Skeletal muscle satellite cell (primary cell): ENCODE data around the gene NDST3.

ENCODE experiments used
- H3K27me3 ChIP-seq: 2 replicates; pipeline ENCODE4 v1.7.0; 2013; ENCODE audit warnings: low read length; ENCODE audit not compliant: control insufficient read depth, insufficient read depth
- H3K36me3 ChIP-seq: 2 replicates; pipeline ENCODE4 v1.7.0; 2013; ENCODE audit warnings: mild to moderate bottlenecking, control low read depth, low read length; ENCODE audit not compliant: insufficient read depth
- H3K4me1 ChIP-seq: 2 replicates; pipeline ENCODE4 v1.7.0; 2013; ENCODE audit warnings: low read length; ENCODE audit not compliant: control insufficient read depth, insufficient read depth
- H3K4me2 ChIP-seq: 2 replicates; pipeline ENCODE4 v1.7.0; 2013; ENCODE audit warnings: mild to moderate bottlenecking, low read length
- H3K4me3 ChIP-seq: 2 replicates; pipeline ENCODE4 v1.7.0; 2013; ENCODE audit warnings: low read length
- H3K9ac ChIP-seq: 2 replicates; pipeline ENCODE4 v1.7.0; 2013; ENCODE audit warnings: mild to moderate bottlenecking, low read depth, low read length, moderate library complexity
- H3K9me3 ChIP-seq: replicated peaks from 2 replicates; pipeline ENCODE4 v1.7.0; 2013; ENCODE audit warnings: mild to moderate bottlenecking, control low read depth, low read length

NDST3 gene

GRCh38 chr4:118081434-118081833 lies 47.1 kb downstream of the NDST3 start:
- Histone ChIP-seq H3K9me3 (no peaks in the 10 kb centered on the region), H3K4me2 (no peak overlapping the region), H3K4me1 (no peaks in the 10 kb centered on the region), H3K4me3 (no peak overlapping the region), H3K36me3 (no peaks in the 10 kb centered on the region), H3K27me3 (no peaks in the 10 kb centered on the region), H3K9ac (no peak overlapping the region)

DNA sequence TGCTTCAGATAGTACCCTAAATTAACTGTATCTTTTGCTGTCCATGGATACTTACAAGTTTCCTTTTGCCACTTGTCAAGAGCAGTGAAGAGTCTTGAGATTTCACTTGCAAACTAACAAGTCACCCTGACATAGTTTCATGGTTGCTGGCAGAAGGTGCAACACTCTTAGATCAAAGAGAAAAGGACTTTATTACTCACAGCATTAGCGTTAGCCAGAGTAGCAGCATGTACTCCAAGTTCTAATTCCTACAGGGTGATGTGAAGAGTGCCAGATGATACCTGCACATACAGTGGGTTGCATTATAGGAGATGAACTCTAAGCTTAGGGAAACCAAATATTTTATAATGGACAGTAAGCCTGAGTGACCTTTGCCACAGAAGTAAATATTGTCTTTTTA lies 47.9 kb downstream of the NDST3 start:
- H3K4me3 ChIP-seq = no peak overlapping the region
- no peaks in the 10 kb centered on the region for H3K27me3 ChIP-seq
- no peak overlapping the region for H3K4me2 ChIP-seq
- no peaks in the 10 kb centered on the region for H3K4me1 ChIP-seq
- H3K36me3 ChIP-seq = no peaks in the 10 kb centered on the region
- no peak overlapping the region for H3K9ac ChIP-seq
- H3K9me3 ChIP-seq = no peaks in the 10 kb centered on the region

DNA sequence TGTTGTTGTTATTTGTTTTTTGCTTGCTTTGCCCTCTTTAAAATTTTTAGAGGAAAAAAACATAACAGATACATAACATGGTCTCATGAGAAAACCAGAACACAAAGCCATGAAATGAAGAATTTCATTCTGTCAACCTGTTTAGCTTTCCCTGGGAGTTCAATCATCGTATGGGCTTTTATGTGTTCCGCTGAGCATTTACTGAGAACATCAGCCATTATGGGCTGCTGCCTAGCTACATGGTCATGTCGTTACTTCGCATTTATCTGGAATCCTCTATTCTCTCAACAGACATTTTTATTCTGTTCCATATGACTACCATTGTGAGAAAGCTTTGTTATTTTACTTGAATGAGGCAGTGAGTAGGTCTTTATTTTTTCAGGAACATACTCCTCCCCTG lies 51.4 kb downstream of the NDST3 start:
- no peaks in the 10 kb centered on the region for H3K4me1 ChIP-seq
- no peaks in the 10 kb centered on the region for H3K9me3 ChIP-seq

DNA sequence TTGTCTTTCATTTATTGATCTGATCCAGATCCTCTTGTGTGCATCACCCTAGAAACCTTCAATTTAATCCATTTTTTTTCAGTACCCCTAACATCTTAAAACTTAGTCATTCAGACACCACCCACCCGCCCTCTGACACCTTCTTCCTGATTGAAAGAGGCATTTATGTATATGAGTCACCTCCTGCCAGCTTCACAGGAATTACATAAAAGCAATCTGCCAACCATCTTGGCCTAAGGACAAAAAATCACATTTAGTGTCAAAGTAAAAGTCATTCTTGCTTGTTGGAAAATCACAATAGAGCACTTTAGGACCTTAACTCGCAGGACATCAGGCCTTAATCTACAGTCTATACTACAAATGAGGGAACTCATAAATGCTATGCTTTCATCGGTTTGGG lies 52.1 kb downstream of the NDST3 start:
- Histone ChIP-seq H3K36me3 (no peaks in the 10 kb centered on the region), H3K9me3 (no peaks in the 10 kb centered on the region), H3K4me2 (no peak overlapping the region), H3K4me3 (no peak overlapping the region), H3K9ac (no peak overlapping the region), H3K27me3 (no peaks in the 10 kb centered on the region), H3K4me1 (no peaks in the 10 kb centered on the region)

More for the DNA sequence above, 51.4 kb downstream of the NDST3 start:
- no peak overlapping the region for H3K4me2 ChIP-seq
- H3K4me3 ChIP-seq = no peak overlapping the region
- H3K9ac ChIP-seq = no peak overlapping the region
- no peaks in the 10 kb centered on the region for H3K27me3 ChIP-seq
- H3K36me3 ChIP-seq = no peaks in the 10 kb centered on the region

DNA sequence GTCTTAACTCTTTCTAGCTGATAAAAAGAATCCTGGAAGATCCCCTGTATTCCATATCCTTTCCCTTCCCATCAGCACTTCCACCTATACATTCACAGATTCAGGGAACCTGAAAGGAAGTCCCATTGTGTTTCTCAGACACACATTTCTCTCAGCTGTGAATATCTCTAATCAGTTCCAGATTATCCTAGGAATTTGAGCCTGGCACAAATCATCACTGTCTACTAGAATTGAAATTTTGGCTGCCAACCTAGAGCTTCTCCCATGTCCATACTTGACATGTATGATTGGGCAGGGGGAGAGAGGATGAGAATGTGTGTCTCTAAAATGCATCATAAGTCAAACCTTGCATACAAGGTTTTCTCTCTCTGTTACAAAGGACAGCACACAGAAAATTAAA lies 53.1 kb downstream of the NDST3 start:
- Histone ChIP-seq H3K9me3 (no peaks in the 10 kb centered on the region), H3K36me3 (no peaks in the 10 kb centered on the region), H3K9ac (no peak overlapping the region), H3K4me1 (no peaks in the 10 kb centered on the region), H3K27me3 (no peaks in the 10 kb centered on the region), H3K4me2 (no peak overlapping the region), H3K4me3 (no peak overlapping the region)

- H3K27me3 ChIP-seq = no peaks in the 10 kb centered on the region
- no peaks in the 10 kb centered on the region for H3K4me1 ChIP-seq
- no peak overlapping the region for H3K4me3 ChIP-seq
- H3K36me3 ChIP-seq = no peaks in the 10 kb centered on the region
- H3K9me3 ChIP-seq = no peaks in the 10 kb centered on the region
- H3K9ac ChIP-seq = no peak overlapping the region
- no peak overlapping the region for H3K4me2 ChIP-seq
Measured at GRCh38 chr4:118099106-118099505, 64.8 kb downstream of the NDST3 start.

DNA sequence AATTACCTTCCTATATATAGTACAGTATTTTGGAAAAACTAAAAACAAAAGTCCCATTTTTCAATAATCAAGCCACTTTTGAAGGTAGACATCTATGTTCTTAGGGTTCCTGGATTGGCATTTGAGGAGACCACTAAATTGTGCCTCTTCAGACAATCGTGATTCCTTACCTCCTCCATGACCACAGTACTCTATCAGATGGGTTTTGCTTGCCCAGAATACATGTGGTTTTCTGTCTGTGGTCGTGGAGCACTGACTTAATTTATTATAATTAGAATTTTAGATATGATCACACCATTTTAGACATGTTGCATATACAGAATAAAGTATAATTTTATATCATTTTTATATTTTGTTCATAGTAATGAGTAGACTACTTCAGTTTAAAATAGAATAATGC lies 67.9 kb downstream of the NDST3 start:
- Histone ChIP-seq H3K4me1 (no peaks in the 10 kb centered on the region), H3K27me3 (no peaks in the 10 kb centered on the region), H3K4me3 (no peak overlapping the region), H3K4me2 (no peak overlapping the region), H3K9me3 (no peaks in the 10 kb centered on the region), H3K36me3 (no peaks in the 10 kb centered on the region), H3K9ac (no peak overlapping the region)

DNA sequence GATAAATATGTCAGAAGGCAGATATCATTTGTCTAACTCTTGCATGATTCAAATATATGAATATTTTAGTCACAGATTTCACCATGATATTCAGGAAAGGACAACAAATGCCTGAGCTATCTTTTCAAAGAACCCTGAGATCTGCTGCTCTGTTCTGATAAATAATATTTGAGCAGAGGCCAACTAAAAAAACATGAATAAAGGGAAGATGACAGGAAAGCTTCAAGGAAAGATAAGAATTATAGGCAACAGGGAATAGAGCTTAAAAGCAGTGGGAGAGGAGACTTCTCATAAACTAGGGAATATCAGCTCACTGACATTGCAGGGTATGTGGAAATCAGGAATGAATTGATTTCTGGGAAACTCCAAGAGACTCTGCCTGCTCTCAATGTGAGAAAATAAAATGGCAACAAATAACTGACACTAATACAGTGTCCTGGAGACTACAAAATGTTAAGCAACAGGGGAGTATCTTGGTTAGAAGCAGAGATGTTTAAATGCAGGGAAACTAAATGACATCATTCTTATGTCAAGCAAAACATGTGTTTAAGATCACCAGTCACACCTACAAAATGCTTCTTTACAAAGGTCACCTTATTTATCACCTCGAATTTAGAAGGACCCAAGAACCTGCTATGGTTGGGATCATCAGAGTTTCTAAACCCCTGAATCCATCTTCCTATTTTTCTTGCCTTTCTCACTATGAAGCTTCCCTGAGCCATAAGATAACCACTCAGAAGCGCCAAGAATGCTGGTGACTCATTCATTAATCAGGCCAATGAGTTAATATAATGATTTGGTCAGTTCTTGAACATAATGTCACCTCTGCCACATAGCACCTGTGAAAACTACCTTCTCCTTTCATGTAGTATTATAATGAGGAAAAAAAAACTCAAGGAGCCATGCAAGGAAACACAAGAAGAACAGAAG lies 78.1 kb downstream of the NDST3 start:
- no peaks in the 10 kb centered on the region for H3K9me3 ChIP-seq
- no peak overlapping the region for H3K4me2 ChIP-seq
- H3K4me3 ChIP-seq = no peak overlapping the region
- no peaks in the 10 kb centered on the region for H3K27me3 ChIP-seq
- H3K4me1 ChIP-seq = no peaks in the 10 kb centered on the region
- H3K9ac ChIP-seq = no peak overlapping the region
- H3K36me3 ChIP-seq = no peaks in the 10 kb centered on the region

DNA sequence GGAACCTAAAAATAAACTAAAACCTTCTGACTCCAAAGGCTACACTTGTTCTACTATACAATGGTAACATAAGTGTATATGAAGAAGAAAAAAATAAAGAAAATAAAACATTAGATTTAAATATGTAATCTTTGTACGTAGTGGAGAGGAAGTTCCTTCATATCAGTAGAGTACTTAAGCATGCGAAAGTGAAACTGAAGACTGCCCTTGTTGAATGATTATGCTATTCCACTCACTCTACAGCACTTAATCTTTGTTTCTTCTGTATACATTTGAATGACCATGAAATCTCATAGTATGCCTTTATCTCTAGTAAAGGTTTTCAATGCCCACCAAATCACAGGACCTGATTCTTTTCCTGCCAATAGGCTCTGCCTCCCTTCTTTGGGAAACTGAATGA lies 78.9 kb downstream of the NDST3 start:
- no peaks in the 10 kb centered on the region for H3K4me1 ChIP-seq
- H3K4me3 ChIP-seq = no peak overlapping the region
- H3K4me2 ChIP-seq = no peak overlapping the region
- no peak overlapping the region for H3K9ac ChIP-seq
- no peaks in the 10 kb centered on the region for H3K27me3 ChIP-seq
- no peaks in the 10 kb centered on the region for H3K9me3 ChIP-seq
- no peaks in the 10 kb centered on the region for H3K36me3 ChIP-seq

DNA sequence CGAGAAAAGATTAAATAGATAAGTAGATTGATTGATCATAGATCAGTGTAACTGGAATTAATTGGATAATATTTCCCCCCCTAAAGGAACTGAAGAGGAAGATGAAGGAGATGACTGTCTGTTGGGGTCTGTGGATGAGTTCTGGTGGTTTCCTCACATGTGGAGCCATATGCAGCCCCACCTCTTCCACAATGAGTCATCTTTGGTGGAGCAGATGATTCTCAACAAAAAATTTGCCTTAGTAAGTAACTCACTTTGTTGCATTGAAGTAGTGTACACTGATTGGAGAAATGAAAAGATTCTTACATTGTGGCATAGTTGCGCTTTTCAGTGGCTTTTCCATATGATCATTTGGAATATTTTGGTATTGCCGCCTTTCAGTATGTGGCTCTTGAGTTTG lies 80.4 kb downstream of the NDST3 start:
- Histone ChIP-seq H3K4me2 (no peak overlapping the region), H3K4me3 (no peak overlapping the region), H3K9ac (no peak overlapping the region), H3K4me1 (no peaks in the 10 kb centered on the region), H3K27me3 (no peaks in the 10 kb centered on the region), H3K36me3 (no peaks in the 10 kb centered on the region), H3K9me3 (no peaks in the 10 kb centered on the region)

DNA sequence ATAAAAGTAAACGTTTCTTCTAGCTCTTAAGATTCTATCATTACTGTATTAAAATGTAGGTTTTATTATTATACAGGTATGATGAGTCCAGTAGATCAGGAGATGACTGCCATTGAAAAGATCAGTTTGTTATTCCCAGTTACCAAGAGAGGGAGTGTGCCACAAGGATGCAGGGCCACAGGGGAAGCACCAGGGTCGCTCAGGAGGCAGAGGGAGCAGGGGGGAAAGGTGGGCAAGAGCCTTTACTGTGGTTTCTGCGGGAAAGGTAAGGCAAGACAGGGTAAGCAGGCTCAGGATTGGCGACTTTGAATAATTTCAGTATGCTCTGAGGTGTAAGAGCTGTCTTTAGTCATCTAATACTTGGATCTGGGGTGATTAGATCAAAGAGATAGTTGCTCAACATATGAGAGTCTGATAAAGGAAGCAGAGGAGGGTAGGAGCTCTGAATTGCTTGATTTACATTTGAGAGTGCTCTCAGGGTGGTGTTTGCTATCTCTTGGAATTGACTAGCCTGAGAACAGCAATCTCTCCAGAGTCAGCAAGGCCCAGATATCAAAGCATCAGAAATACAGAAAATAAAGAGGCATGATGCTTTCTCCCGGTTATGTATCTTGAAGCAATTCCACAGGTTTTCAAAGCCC lies 86.0 kb downstream of the NDST3 start:
- Histone ChIP-seq H3K4me1 (no peaks in the 10 kb centered on the region), H3K4me3 (no peak overlapping the region), H3K9me3 (no peaks in the 10 kb centered on the region)

GRCh38 chr4:118124997-118125396 lies 90.7 kb downstream of the NDST3 start:
- Histone ChIP-seq H3K4me1 (no peaks in the 10 kb centered on the region), H3K36me3 (no peaks in the 10 kb centered on the region), H3K4me3 (no peak overlapping the region), H3K27me3 (no peaks in the 10 kb centered on the region), H3K9ac (no peak overlapping the region), H3K4me2 (no peak overlapping the region), H3K9me3 (no peaks in the 10 kb centered on the region)

More for the DNA sequence above, 86.0 kb downstream of the NDST3 start:
- Histone ChIP-seq H3K9ac (no peak overlapping the region), H3K27me3 (no peaks in the 10 kb centered on the region), H3K4me2 (no peak overlapping the region), H3K36me3 (no peaks in the 10 kb centered on the region)
